ENCODE measurements around the gene TBX5.

Gene TBX5

GRCh38 chr12:114404926-114405518 lies 922 bp downstream of the TBX5 start:
- DNase-seq, result peak; percentile 47

GRCh38 chr12:114404083-114404925 lies 1.6 kb downstream of the TBX5 start:
- no peak for DNase-seq

- no peak for DNase-seq
Observed at GRCh38 chr12:114403690-114404066, 2.3 kb downstream of the TBX5 start.

- no peak for DNase-seq
Observed at GRCh38 chr12:114403011-114403689, 2.8 kb downstream of the TBX5 start.

- DNase-seq, result no peak
Observed at GRCh38 chr12:114402084-114402717, 3.7 kb downstream of the TBX5 start.

- DNase-seq, result no peak
Observed at GRCh38 chr12:114401328-114402083, 4.4 kb downstream of the TBX5 start.

- no peak for DNase-seq
Observed at GRCh38 chr12:114400925-114401324, 5.0 kb downstream of the TBX5 start.

- DNase-seq, result no peak
Observed at GRCh38 chr12:114400361-114400811, 5.6 kb downstream of the TBX5 start.

GRCh38 chr12:114399664-114400211 lies 6.2 kb downstream of the TBX5 start:
- no peak for DNase-seq

- no peak for DNase-seq
Observed at GRCh38 chr12:114397978-114398881, 7.7 kb downstream of the TBX5 start.

- DNase-seq, result no peak
Observed at GRCh38 chr12:114396869-114397719, 8.8 kb downstream of the TBX5 start.

- DNase-seq, result no peak
Observed at GRCh38 chr12:114396153-114396868, 9.6 kb downstream of the TBX5 start.

- no peak for DNase-seq
Observed at GRCh38 chr12:114395755-114396152, 10.2 kb downstream of the TBX5 start.

GRCh38 chr12:114395233-114395632 lies 10.7 kb downstream of the TBX5 start:
- no peak for DNase-seq

- DNase-seq, result no peak
Observed at GRCh38 chr12:114393569-114393968, 12.4 kb downstream of the TBX5 start.

GRCh38 chr12:114392909-114393308 lies 13.0 kb downstream of the TBX5 start:
- DNase-seq, result no peak

- DNase-seq, result no peak
Observed at GRCh38 chr12:114391088-114391487, 14.9 kb downstream of the TBX5 start.

- no peak for DNase-seq
Observed at GRCh38 chr12:114384739-114385138, 21.2 kb downstream of the TBX5 start.

- DNase-seq, result no peak
Observed at GRCh38 chr12:114381177-114381576, 24.8 kb downstream of the TBX5 start.

- no peak for DNase-seq
Observed at GRCh38 chr12:114371733-114372132, 34.2 kb downstream of the TBX5 start.
